Activated naive CD4-positive, alpha-beta T cell treated with anti-CD3 and anti-CD28 coated beads for 36 hours (primary cell): ENCODE data around the gene IL17D. TPM values are rescaled to one million over a fixed set of nuclear protein-coding genes. Genes with fewer than 3 reads are reported as not detected.
A peak's percentile ranks its signal among the peaks of the same experiment; 100 is the strongest.

ENCODE experiments used
- CTCF ChIA-PET: fragments of 350-600 bp; sonication (Branson Sonifier 250); formaldehyde crosslinking; loops from one replicate; lab custom pipeline; 2021; ENCODE audit warnings: antibody characterized with exemption; lab: Charles Lee
- DNase-seq: peaks from one replicate; pipeline ENCODE4 v3.0.0-alpha.2; 2020
- H3K27ac Mint-ChIP-seq: one replicate; pipeline ENCODE4 v1.8.0; 2021; ENCODE audit warnings: mild to moderate bottlenecking, mixed read lengths
- H3K27me3 Mint-ChIP-seq: one replicate; pipeline ENCODE4 v1.8.0; 2021; ENCODE audit warnings: low read depth, mixed read lengths
- H3K36me3 Mint-ChIP-seq: one replicate; pipeline ENCODE4 v1.8.0; 2021; ENCODE audit warnings: low read depth, mixed read lengths
- H3K4me1 Mint-ChIP-seq: one replicate; pipeline ENCODE4 v1.8.0; 2021; ENCODE audit warnings: low read depth, mixed read lengths
- H3K4me3 Mint-ChIP-seq: one replicate; pipeline ENCODE4 v1.8.0; 2021; ENCODE audit warnings: mild to moderate bottlenecking, moderate library complexity, mixed read lengths
- H3K9me3 Mint-ChIP-seq: one replicate; pipeline ENCODE4 v1.8.0; 2021; ENCODE audit warnings: mixed read lengths
- intact Hi-C: fragments of 100-400 bp; cut with micrococcal nuclease; formaldehyde crosslinking; loops from one replicate; pipeline ENCODE4 v1.15.1; 2023
- total RNA-seq, 2 experiments: library from RNA; stranded (reverse); gene quantifications; one replicate each; pipeline ENCODE4 v1.2.3, GENCODE V29; 2021

IL17D gene
- total RNA-seq, 2 experiments from 2014 or later, result 0.20 TPM; not detected in 1

DNA sequence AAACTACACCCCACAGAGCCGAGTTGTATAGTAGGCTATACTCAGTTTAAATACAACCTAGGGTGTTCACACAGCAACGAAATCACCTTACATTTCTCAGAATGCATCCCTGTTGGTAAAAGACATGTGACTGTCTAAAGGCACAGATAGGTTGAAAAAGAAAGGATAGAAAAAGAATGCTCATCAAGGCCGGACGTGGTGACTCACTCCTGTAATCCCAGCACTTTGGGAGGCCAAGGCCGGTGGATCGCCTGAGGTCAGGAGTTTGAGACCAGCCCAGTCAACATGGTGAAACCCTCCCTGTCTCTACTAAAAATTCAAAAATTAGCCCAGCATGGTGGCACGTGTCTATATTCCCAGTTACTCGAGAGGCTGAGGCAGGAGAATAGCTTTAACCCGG is 3.8 kb upstream of the IL17D start:
- H3K9me3 Mint-ChIP-seq, result no peaks in the 10 kb centered on the region
- CTCF ChIA-PET, result interaction anchor here (0.8 kb wide), 1 partner anchor 225 kb away, joined by 3 read pairs; no protein-coding TSS in a partner anchor
- no peak overlapping the region for H3K27ac Mint-ChIP-seq
- H3K4me1 Mint-ChIP-seq, result peaks cover 5% of the 10 kb centered on the region
- H3K36me3 Mint-ChIP-seq, result no peaks in the 10 kb centered on the region
- H3K4me3 Mint-ChIP-seq, result no peak overlapping the region
- no peak for DNase-seq
- intact Hi-C loops, result loop anchor here (5.0 to 10.0 kb wide), 6 partner anchors 132 to 903 kb away; partner anchors contain the start of genes CRYL1, IFT88, MICU2 and MRPL57
- peaks cover 27% of the 10 kb centered on the region for H3K27me3 Mint-ChIP-seq

DNA sequence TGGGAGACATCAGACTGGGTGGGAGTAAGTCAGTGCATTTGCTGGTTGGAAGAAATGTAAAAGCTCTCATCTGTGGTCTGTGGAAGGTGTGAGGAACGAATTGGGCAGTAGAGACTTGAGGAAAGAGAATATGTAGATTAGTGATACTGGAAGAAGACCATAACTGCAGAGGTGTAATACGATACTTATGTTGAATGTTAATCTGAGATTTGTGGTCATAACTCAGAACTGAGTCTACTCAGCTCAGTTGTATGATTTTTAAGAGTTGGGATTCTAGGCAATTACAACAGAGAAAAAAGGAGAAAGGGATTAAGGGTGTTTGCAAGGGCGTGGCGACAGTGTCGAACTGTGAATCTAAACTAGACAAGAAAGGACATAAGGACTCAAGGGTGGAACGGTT is 3.2 kb upstream of the IL17D start:
- no peak for DNase-seq
- H3K4me1 Mint-ChIP-seq, result peaks cover 5% of the 10 kb centered on the region
- CTCF ChIA-PET, result interaction anchor here (0.8 kb wide), 1 partner anchor 224 kb away, joined by 3 read pairs; no protein-coding TSS in a partner anchor
- intact Hi-C loops, result loop anchor here (5.0 to 10.0 kb wide), 6 partner anchors 133 to 902 kb away; partner anchors contain the start of genes CRYL1, IFT88, MICU2 and MRPL57
- no peak overlapping the region for H3K27ac Mint-ChIP-seq
- no peak overlapping the region for H3K4me3 Mint-ChIP-seq
- H3K27me3 Mint-ChIP-seq, result peaks cover 27% of the 10 kb centered on the region
- H3K9me3 Mint-ChIP-seq, result no peaks in the 10 kb centered on the region
- H3K36me3 Mint-ChIP-seq, result no peaks in the 10 kb centered on the region

DNA sequence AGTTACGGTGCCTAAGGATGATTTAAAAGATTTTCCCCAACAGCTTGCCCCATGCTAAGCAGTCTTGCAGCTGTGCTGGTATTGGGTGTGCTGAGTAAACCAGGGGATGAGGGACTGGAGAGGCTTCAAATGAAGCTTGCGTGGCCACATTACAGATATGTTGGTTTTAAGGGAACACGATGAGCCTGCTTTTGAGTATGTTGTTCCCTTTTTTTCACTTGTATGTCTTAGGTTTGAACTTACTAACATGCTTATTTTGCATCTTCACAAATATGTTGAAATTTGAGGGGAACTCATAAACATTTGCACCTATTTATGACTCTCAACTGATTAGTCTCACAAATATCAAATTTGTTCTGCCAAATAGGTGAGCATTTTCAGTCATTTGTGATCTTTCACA is 2.0 kb upstream of the IL17D start:
- CTCF ChIA-PET, result interaction anchor here (0.6 to 1.6 kb wide), 3 partner anchors 12 to 225 kb away, joined by 3 to 4 read pairs (median 3); no protein-coding TSS in a partner anchor
- Mint-ChIP-seq H3K36me3 (no peaks in the 10 kb centered on the region), H3K4me3 (no peak overlapping the region), H3K27me3 (peaks cover 22% of the 10 kb centered on the region), H3K27ac (no peak overlapping the region), H3K9me3 (no peaks in the 10 kb centered on the region), H3K4me1 (peaks cover 5% of the 10 kb centered on the region)
- intact Hi-C loops, result loop anchor here (5.0 to 10.0 kb wide), 6 partner anchors 134 to 901 kb away; partner anchors contain the start of genes CRYL1, IFT88, MICU2 and MRPL57
- DNase-seq, result no peak

DNA sequence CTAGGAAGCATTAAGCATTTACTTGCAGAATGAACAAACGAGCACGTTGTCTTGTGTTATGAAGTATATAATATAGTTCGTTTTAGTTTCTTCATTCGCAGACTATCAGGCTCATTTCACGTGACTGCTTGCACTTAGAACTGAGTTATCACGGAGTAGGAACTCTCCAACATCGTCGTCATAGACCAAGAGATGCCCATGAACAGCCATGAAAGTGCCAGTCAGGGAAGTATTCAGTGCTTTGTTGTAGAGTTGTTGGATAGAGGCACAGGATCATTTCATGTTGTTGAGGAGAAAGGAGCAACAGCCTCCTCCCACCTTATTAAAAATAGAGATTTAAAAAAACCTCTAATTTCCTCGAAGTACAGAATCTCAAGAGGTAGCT is 977 bp upstream of the IL17D start:
- Mint-ChIP-seq H3K4me3 (peak overlapping the region; percentile 83), H3K36me3 (no peaks in the 10 kb centered on the region), H3K27ac (no peak overlapping the region), H3K9me3 (no peaks in the 10 kb centered on the region), H3K4me1 (peaks cover 5% of the 10 kb centered on the region), H3K27me3 (peaks cover 21% of the 10 kb centered on the region)
- intact Hi-C loops, result loop anchor here (2.0 to 10.0 kb wide), 7 partner anchors 135 to 900 kb away; partner anchors contain the start of genes CRYL1, IFT88, MICU2 and MRPL57
- CTCF ChIA-PET, result interaction anchor here (0.7 to 1.6 kb wide), 4 partner anchors 11 to 74 kb away, joined by 3 to 4 read pairs (median 3); partner anchors contain the start of gene EEF1AKMT1
- peak; percentile 13 for DNase-seq

DNA sequence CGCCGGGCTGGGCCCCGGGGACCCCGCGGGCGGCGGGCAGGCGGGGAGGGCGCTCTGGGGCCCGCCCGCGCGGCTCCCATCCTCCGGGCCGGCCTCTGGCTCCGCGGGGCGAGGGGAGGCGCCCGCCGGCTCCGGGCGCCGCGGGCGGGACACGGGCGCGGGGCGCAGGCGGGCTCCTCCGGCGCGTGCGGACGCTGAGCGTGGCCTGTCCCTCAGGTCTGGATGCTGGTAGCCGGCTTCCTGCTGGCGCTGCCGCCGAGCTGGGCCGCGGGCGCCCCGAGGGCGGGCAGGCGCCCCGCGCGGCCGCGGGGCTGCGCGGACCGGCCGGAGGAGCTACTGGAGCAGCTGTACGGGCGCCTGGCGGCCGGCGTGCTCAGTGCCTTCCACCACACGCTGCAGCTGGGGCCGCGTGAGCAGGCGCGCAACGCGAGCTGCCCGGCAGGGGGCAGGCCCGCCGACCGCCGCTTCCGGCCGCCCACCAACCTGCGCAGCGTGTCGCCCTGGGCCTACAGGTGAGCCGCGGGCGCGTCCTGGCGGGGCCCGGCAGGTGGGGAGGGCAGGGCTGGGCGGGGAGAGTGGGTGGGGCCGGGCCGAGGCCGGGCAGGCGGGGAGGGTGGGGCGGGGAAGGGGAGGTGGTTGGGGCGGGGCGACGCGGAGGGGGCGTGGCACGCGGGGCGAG is 420 bp downstream of the IL17D start:
- DNase-seq, result peak; percentile 72
- Mint-ChIP-seq H3K36me3 (no peaks in the 10 kb centered on the region), H3K27ac (no peak overlapping the region), H3K4me3 (no peak overlapping the region), H3K9me3 (no peaks in the 10 kb centered on the region), H3K4me1 (peaks cover 5% of the 10 kb centered on the region), H3K27me3 (peaks cover 13% of the 10 kb centered on the region)
- CTCF ChIA-PET, result interaction anchor here (0.9 to 1.3 kb wide), 4 partner anchors 11 to 292 kb away, joined by 3 to 7 read pairs (median 4); no protein-coding TSS in a partner anchor
- intact Hi-C loops, result loop anchor here (1.0 to 10.0 kb wide), 10 partner anchors 69 to 898 kb away; partner anchors contain the start of genes CRYL1, EEF1AKMT1, IFT88 and MICU2

DNA sequence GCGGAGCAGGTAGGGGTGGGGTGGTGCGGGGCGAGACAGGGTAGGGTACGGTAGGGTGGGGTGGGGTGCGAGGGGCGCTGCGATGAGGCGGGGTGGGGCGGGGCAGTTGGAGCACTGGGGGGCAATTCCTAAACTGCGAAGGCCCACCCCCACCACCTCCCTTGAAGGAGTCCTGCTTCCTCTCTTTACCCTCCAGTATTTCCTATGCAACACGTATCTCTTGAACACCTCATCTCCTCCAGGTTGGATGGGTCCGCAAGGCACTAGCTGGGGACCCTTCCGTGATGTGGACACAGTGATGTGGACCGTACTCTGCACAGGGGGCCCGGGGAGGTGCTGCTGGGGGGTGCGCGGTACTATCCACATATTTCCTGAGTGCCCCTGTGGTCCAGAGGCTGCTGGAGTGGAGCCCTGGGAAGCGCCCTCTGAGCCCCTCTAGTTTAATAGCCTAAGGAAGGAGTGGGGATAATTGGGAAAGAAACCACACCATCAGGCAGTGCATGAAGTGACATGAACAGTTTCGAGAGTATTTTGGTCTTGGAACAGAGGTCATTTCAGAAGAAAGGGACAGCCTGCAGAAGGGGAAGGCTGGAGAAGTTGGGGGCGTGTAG is 1.1 kb downstream of the IL17D start:
- H3K4me3 Mint-ChIP-seq, result peak overlapping the region; percentile 65
- intact Hi-C loops, result loop anchor here (1.0 to 10.0 kb wide), 8 partner anchors 69 to 898 kb away; partner anchors contain the start of genes CRYL1, EEF1AKMT1, IFT88 and MICU2
- H3K36me3 Mint-ChIP-seq, result no peaks in the 10 kb centered on the region
- peaks cover 10% of the 10 kb centered on the region for H3K27me3 Mint-ChIP-seq
- H3K4me1 Mint-ChIP-seq, result peaks cover 5% of the 10 kb centered on the region
- no peaks in the 10 kb centered on the region for H3K9me3 Mint-ChIP-seq
- CTCF ChIA-PET, result interaction anchor here (0.9 to 2.5 kb wide), 5 partner anchors 10 to 293 kb away, joined by 3 to 8 read pairs (median 4); no protein-coding TSS in a partner anchor
- DNase-seq, result no peak
- no peak overlapping the region for H3K27ac Mint-ChIP-seq

DNA sequence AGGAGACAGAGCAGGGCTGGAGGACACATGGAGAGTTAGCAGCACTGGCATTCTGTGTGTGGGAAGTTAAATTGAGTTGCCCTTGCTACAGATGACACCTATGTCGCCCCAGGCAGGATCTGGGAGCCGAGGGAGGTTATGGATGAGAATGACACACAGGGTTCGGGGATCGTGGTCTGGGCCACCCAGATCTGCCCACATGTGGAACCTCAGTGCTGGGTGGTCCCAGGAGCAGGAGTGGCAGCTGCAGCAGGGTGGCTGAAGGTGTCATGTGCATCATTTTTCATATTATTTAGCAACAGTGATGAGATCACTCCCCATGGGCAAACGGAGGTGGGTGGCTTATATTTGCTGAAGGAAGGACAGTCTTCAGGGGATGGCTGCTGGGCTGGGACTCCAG is 3.2 kb downstream of the IL17D start:
- Mint-ChIP-seq H3K4me1 (peaks cover 5% of the 10 kb centered on the region), H3K27me3 (no peaks in the 10 kb centered on the region), H3K36me3 (no peaks in the 10 kb centered on the region), H3K9me3 (no peaks in the 10 kb centered on the region), H3K27ac (no peak overlapping the region), H3K4me3 (no peak overlapping the region)
- intact Hi-C loops, result loop anchor here (10.0 kb wide), 1 partner anchor 182 kb away; the partner anchor contains the start of gene CRYL1
- no peak for DNase-seq
- CTCF ChIA-PET, result interaction anchor here (0.6 to 2.5 kb wide), 3 partner anchors 120 to 211 kb away, joined by 3 to 8 read pairs (median 4); no protein-coding TSS in a partner anchor

DNA sequence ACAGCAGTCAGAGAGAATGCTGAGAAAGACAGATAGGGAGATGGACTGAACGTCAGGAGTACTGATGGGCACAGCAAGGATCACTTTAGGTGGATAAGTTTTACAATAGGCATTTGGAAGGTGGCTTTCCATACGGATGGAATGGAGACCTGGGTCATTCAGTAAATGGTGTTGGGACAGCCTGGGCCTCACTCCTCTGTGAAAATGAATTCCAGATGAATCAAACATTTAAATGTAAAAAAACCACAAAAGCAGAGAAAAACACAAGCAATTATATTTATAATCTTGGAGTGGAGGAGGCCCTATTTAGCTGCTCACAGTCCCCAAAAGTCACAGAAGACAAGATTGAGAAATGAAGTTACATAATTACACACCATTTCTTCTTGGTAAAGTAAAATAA is 4.7 kb downstream of the IL17D start:
- peaks cover 2% of the 10 kb centered on the region for H3K27me3 Mint-ChIP-seq
- H3K36me3 Mint-ChIP-seq, result no peaks in the 10 kb centered on the region
- no peak overlapping the region for H3K4me3 Mint-ChIP-seq
- no peak overlapping the region for H3K27ac Mint-ChIP-seq
- intact Hi-C loops, result loop anchor here (10.0 kb wide), 1 partner anchor 183 kb away; the partner anchor contains the start of gene CRYL1
- CTCF ChIA-PET, result interaction anchor here (0.7 to 1.5 kb wide), 3 partner anchors 45 to 212 kb away, joined by 3 read pairs; no protein-coding TSS in a partner anchor
- peaks cover 5% of the 10 kb centered on the region for H3K4me1 Mint-ChIP-seq
- no peaks in the 10 kb centered on the region for H3K9me3 Mint-ChIP-seq
- DNase-seq, result no peak

DNA sequence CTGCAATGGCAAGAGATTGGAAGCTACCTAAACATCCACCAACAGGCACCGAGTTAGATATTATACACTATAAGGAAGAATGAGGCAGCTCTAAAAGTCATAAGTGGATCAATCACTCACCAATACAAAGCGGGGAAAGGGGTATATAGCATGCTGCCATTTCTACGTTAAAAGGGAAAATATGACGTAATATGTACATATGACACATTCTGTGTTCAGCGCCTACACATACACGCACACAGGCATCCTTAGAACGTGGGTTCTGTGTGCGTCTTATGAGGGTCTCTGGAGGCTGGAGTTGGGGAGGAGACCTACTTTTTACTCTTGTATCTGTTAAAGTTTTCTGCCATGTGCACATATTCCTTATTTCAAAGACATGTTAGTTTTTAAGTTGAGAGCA is 5.9 kb downstream of the IL17D start:
- H3K27me3 Mint-ChIP-seq, result peaks cover 8% of the 10 kb centered on the region
- no peak for DNase-seq
- no peak overlapping the region for H3K4me3 Mint-ChIP-seq
- CTCF ChIA-PET, result interaction anchor here (0.7 to 1.9 kb wide), 5 partner anchors 63 to 216 kb away, joined by 3 to 8 read pairs (median 4); no protein-coding TSS in a partner anchor
- intact Hi-C loops, result loop anchor here (10.0 kb wide), 1 partner anchor 185 kb away; the partner anchor contains the start of gene CRYL1
- no peaks in the 10 kb centered on the region for H3K9me3 Mint-ChIP-seq
- no peaks in the 10 kb centered on the region for H3K36me3 Mint-ChIP-seq
- no peak overlapping the region for H3K27ac Mint-ChIP-seq
- H3K4me1 Mint-ChIP-seq, result peaks cover 5% of the 10 kb centered on the region

DNA sequence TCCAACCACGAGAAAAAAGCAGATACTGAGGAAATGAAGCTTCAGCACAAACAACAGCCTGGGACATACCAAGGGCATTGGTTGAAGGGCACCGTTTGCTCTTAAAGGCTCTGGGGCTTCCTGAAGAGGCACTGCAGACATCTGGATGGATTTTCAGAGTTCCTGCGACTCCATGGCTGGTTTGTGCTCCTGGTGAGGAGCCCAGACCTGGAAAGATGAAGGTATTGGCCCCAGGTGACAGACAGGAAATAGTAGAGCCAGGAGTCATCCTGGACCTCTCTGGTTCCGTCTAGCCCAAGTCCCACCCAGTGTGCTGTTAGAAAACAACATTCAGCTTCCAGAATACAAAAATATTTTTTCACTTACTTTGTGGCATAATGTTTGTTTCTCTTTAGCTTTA is 6.3 kb downstream of the IL17D start:
- CTCF ChIA-PET, result interaction anchor here (0.7 to 2.6 kb wide), 6 partner anchors 63 to 217 kb away, joined by 3 to 8 read pairs (median 4); no protein-coding TSS in a partner anchor

DNA sequence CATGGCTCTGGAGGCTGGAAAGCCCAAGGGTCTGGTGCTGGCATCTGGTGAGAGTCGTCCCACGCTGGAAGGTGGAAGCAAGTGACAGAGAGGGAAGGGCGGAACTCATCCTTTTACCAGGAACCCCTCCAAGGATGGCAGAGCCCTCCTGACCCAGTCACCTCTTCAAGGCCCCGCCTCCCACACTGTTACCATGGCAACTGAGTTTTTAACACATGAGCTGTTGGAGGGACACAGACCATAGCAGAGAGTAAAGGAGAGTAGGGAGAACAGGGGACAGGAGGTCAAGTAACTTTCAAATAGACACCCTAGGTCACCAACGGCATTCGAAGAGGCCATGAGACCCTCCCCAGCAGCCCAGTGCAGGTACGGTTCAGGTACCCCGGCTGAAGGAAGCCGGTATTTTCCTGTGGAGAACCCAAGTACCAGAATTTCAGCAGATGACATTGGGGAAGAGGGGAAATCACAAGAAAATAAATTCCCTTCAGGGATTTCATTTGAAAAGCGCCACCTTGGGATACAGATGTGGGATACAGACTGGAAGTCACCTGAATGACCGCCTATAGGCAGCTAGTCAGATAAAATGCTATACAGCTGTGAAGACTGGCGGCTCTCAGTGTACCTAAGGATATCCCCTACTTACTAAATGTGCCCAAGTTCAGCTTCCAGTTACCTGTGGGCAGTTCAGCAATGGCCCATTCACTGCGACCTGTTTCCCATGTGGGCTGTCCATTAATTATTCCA is 8.0 kb downstream of the IL17D start:
- Mint-ChIP-seq H3K36me3 (no peaks in the 10 kb centered on the region), H3K4me1 (peaks cover 5% of the 10 kb centered on the region), H3K9me3 (no peaks in the 10 kb centered on the region), H3K27ac (no peak overlapping the region), H3K4me3 (no peak overlapping the region), H3K27me3 (peaks cover 8% of the 10 kb centered on the region)
- DNase-seq, result no peak
- CTCF ChIA-PET, result interaction anchor here (0.6 to 2.6 kb wide), 15 partner anchors 10 to 514 kb away, joined by 3 to 17 read pairs (median 4); no protein-coding TSS in a partner anchor
- intact Hi-C loops, result loop anchor here (1.0 kb wide), 2 partner anchors 117 to 214 kb away; no protein-coding TSS in a partner anchor

More for the DNA sequence above, 6.3 kb downstream of the IL17D start:
- Mint-ChIP-seq H3K9me3 (no peaks in the 10 kb centered on the region), H3K27ac (no peak overlapping the region), H3K4me1 (peaks cover 5% of the 10 kb centered on the region), H3K36me3 (no peaks in the 10 kb centered on the region), H3K27me3 (peaks cover 8% of the 10 kb centered on the region), H3K4me3 (no peak overlapping the region)
- DNase-seq, result no peak
- intact Hi-C loops, result loop anchor here (10.0 kb wide), 1 partner anchor 185 kb away; the partner anchor contains the start of gene CRYL1
